CD4-positive, alpha-beta T cell treated with Interleukin-2 at 100 ng/mL for 4 hours (primary cell): ENCODE measurements around the gene MEGF11.
"Not testable (repeated sequence)": the region's sequence is repeated elsewhere in the genome, so short reads cannot be mapped to it uniquely, and the experiment has no call there.

ENCODE experiments used
- DNase-seq: peaks from one replicate; pipeline ENCODE4 v3.0.0-alpha.2; 2020; ENCODE audit warnings: low spot score

Gene MEGF11

DNA sequence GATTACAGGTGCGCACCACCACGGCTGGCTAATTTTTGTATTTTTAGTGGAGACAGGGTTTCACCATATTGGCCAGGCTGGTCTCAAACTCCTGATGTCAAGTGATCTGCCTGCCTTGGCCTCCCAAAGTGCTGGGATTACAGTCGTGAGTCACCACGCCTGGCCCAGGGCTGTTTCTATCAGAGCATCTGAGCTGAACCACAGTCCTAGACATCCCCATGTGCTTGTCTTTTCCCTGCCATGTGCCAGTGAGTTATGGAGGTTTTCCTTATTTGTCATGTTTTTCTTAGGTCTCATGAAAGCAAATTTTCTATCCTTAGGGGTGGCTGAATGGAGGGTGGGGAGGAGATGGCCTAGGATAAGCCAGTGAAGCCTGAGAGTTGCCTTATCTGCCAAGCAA lies 250.4 kb downstream of the MEGF11 start:
- not testable (repeated sequence) for DNase-seq

GRCh38 chr15:66001717-66002426 lies 251.7 kb downstream of the MEGF11 start:
- no peak for DNase-seq

GRCh38 chr15:66001042-66001441 lies 252.5 kb downstream of the MEGF11 start:
- DNase-seq = no peak

DNA sequence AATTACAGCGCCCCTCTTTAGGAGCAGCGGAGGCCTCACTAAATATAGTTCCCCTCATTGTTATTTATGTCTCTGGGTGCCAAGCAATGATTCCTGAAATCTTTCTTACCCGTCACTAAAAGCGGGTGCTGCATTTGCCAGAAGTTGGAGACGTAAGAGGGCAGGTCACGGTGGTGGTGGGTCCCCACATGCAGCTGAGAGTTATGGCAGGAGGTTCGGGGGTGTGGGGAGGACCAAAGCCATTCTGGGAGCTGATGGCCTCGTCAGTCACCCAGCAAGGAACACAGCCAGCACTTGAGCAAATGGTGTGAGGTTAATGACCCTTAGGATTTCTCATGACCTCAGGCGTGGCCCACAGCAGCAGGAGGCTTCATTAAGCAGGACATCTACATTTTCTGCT lies 255.1 kb downstream of the MEGF11 start:
- no peak for DNase-seq

GRCh38 chr15:65996901-65997300 lies 256.6 kb downstream of the MEGF11 start:
- DNase-seq = no peak

GRCh38 chr15:65994832-65995231 lies 258.7 kb downstream of the MEGF11 start:
- no peak for DNase-seq

- DNase-seq = no peak
Measured at GRCh38 chr15:65993762-65994161, 259.8 kb downstream of the MEGF11 start.

DNA sequence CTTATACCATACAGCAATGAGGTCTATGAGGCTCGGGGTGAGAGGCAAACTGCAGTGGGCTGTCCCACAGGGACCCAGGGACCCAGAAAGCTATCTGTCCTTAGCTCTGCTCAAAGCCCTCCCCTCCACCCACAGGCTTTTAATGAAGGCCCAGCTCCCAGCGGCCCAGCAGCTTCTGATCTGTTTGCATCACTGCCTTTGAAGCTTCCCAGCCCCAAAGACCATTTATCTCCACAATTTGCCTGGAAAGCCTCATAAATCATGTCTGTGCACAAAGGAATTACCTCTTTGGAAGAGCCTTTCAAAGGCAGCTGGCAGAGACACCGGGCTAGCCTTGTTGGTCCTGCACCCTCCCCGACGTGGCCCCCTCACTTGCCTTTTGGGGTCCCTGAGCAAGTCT lies 260.3 kb downstream of the MEGF11 start:
- DNase-seq = no peak

- no peak for DNase-seq
Measured at GRCh38 chr15:65991721-65992483, 261.6 kb downstream of the MEGF11 start.

- no peak for DNase-seq
Measured at GRCh38 chr15:65990298-65990981, 263.1 kb downstream of the MEGF11 start.

GRCh38 chr15:65987100-65987499 lies 266.4 kb downstream of the MEGF11 start:
- DNase-seq = no peak

- no peak for DNase-seq
Measured at GRCh38 chr15:65986416-65986815, 267.1 kb downstream of the MEGF11 start.

DNA sequence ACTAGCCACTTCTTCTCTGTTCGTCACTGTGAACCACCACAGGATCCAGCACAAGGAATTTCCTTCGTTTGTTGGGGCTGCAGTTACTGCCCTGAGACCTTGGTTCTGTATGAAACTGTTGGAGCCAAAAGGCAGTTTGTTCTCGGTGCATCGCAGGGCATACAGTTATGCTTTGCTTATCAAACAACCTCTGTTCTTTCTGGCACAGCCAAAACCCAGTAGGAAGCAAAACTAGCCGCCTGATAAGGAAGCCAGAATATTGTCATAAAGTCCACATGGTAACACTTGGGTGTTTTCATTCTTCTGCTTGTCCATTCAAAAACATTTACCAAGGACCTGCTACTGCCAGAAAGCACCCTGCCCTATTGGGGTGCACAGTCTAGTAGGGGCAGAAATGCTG lies 268.2 kb downstream of the MEGF11 start:
- no peak for DNase-seq

DNA sequence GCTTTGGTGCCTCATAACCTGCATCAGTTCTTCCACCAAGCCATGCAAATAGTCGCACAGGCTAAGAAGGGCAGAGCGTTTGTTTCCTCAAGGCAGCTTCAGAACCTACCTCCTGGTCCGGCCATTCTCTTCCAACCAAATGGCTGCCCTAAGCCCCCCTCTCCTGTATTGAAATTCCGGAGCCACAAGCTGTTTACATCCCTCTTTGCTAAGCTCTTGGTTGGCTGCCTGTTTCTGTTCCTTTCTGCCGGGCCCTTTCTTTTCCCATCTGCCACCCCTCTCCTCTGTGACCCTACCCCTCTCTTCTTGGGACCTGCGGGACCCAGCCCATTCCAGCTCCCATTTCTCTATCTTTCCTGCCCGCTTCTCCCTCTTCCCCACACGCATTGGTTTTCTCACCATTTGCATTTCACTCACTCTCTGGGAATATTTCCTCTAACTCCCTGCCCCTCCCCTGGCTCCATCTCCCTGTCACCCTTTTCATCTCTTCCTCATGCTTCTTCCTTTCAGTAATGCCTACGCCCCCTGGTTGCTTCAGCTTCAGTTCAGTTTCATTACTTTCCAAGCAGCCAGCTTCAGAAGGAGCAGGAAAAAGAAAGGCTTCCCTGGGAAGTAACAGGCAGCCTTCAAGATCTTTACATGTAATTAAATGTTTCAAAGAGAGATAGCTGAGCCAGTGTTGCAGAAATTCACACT lies 270.8 kb downstream of the MEGF11 start:
- DNase-seq = no peak

DNA sequence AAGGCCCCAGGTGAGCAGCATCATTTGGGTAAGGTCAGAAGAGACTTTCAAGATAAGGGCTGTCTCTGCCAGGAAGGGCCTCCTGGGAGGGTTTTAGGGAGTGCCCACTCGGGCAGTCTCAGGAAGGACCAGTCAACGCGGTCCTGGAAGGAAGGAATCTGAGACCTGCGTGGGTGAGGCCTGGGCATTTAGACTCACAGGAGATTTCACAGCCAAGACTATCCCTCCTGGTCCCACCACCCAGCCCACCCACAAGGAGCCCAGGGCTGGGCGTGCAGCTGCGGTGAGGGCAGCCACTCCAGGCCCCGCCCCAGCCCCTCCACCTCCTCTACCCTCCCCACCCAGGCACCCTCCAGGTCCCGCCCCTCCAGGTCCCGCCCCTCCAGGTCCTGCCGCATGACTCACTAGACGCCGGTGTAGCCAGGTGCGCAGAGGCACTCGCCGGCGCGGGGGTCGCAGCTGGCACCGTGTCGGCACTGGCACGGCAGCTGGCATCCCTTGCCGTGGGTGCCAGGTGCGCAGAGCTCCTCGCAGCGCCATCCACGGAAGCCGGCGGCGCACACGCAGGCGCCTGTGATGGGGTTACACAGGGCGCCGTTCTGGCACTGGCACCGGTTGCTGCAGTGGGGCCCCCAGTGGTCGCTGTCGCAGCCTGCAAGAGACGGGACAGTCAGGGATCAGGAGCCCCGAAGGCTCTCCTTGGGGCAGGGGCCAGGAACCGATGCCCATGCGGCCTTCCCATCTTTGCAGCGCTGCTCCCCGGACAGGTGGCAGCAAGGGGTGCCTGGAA lies 271.5 kb downstream of the MEGF11 start:
- DNase-seq = peak; percentile 56

DNA sequence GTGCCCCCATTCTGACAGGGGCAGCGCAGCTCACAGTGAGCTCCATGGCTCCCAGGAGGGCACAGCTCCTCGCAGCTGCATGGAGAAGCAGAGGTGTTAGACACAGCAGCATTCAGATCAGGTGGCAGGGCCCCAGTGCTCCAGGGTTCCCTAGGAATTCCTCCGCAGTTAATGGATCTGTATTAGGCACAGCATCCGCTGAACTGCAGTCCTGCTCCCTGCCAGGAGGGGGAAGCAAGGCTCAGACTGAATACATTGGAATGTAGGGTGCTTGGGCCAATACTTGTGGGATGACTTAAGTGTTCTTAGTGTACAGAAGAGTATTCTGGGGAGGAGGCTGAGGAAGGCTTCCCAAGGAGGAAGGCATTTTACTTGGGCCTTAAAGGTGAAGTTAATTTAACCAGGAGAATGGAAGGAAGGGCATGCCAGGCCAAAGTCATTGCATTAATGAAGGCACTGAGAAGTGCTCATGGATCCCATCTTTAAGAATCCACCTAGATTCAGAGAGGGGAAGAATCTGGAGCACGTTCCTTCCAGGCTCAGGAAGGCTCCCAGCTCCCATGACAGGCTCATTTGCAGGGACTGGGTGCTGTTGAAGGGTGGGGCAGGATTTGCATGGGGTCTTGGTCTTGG lies 272.6 kb downstream of the MEGF11 start:
- DNase-seq = no peak

- no peak for DNase-seq
Measured at GRCh38 chr15:65979837-65980236, 273.7 kb downstream of the MEGF11 start.

DNA sequence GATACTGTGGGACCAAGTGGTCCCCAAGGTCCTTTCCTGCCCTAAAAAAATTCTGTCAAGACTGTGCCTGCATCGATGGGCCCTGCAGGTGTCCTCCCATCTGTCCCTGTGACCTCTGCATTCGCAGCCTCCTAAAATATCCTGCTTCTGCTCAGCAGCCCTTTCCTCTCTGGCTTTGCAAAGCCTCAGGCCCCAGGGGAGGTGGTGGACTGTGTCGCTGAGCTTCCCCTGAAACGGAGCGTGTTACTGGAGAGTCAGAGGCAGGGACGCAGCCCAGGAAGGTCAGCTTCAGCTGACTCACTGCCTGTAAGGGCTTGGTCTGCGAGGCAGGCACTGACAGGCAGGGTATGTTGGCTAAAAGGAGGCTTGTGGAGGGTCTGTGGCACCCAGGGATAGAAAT lies 274.2 kb downstream of the MEGF11 start:
- DNase-seq = no peak

GRCh38 chr15:65978110-65978509 lies 275.4 kb downstream of the MEGF11 start:
- no peak for DNase-seq

DNA sequence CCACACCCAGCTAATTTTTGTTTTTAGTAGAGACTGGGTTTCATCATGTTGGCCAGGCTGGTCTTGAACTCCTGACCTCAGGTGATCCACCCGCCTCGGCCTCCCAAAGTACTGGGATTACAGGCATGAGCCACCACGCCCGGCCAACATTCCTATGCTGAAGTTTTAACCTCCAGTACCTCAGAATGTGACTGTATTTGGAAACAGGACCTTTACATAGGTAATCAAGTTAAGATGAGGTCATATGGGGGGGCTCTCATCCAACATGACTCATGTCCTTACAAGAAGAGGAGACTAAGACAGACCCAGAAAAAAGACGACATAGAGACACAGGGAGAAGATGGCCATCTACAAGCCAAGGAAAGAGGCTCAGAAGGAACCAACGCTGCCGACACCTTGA lies 277.4 kb downstream of the MEGF11 start:
- DNase-seq = not testable (repeated sequence)

GRCh38 chr15:65971741-65971995 lies 281.9 kb downstream of the MEGF11 start:
- no peak for DNase-seq
